ENCODE data around the gene TVP23B.
"Not testable (repeated sequence)": the region's sequence is repeated elsewhere in the genome, so short reads cannot be mapped to it uniquely, and the experiment has no call there.

Gene TVP23B

DNA sequence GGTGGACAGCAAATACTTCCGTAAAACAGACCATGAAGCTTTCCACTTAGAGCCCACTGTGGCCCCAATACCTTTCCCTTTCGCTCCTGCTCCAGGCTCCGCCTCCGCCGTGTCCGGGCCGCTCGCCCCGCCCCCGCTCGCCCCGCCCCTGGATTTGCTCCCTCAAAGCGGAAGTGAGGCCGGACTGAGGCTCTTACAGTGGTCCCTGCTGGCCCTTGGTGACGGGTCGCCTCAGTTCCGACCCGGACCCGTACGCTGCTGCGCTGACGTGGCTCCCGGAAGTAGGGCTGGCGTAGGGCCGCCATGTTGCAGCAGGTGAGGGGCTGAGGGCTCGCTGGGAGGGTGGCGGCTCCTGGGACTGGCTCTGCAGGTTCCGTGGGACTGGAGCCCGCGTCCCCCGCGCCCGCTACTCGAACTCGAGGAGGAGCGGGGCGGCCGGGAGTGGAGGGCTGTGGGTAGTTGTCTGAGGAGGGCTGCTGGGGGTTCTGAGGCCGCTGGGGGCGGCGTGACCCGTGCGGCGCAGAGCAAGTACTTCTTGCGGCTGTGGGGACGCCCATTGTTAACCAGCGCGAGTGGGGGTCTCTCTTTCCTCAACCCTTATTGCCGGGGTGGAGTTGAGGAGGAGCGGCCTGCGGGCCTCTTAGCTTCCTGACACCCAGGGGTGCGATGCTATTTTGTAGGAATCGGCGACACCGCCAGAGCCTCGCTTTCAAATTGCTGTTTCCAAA lies at the start of gene TVP23B:
TSS of gene TVP23B (plus strand) at position 193 of the 728 bp plus-strand sequence. CDS start at position 304, 111 bp downstream.
- peak within 1 kb of the TSS; percentile 75 for H3K9ac ChIP-seq
- H3K27ac ChIP-seq: peak within 1 kb of the TSS; percentile 75
- not testable (repeated sequence) for H3K9me3 ChIP-seq

DNA sequence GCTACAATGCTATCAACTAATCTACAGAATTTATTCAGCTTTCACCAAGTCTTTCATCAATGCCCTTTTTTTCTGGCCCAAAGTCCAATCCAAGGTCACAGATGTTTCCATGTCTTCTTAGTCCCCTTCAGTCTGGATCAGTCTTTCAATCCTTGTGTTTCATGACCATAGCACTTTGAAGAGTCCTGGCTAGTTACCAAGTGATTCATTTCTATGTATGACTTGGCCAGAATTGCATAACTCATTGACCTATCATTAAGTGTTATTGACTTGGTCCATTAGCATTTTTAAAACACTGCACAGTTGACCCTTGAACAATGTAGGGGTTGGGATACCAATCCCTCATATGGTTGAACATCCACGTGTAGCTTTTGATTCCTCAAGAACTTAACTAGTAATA lies 48.5 kb upstream of the TVP23B start:
- H3K27me3 ChIP-seq, H3K36me3 ChIP-seq, H4K20me1 ChIP-seq, H3K9ac ChIP-seq, H3K9me3 ChIP-seq, H3K27ac ChIP-seq, H3K4me2 ChIP-seq, H3K4me1 ChIP-seq, H3K4me3 ChIP-seq: not testable (repeated sequence)

More for the DNA sequence above, at the start of gene TVP23B:
- H3K4me3 ChIP-seq: peak within 1 kb of the TSS; percentile 70
- not testable (repeated sequence) for H4K20me1 ChIP-seq, H3K36me3 ChIP-seq, H3K27me3 ChIP-seq, H3K4me1 ChIP-seq
- H3K4me2 ChIP-seq: peak within 1 kb of the TSS; percentile 56

DNA sequence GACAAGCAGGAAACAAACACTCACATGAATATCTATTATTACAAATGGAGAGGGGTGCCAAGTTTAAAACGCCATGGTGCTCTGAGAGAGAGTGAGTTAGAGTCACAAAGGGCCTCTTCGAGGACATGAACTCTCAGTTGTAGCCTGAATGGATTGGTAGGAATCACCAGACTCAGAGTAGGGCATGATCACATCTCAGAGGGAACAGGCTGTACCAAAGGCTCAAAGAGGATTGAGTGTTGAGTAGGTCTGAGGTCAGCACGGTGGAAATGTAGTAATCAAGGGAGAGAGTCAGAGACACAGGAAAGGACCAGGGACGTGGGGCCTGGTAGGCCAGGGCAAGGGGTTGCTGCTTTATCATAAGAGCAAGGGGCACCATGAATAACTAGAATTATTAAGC lies 47.6 kb upstream of the TVP23B start:
- H3K27me3 ChIP-seq, H3K4me1 ChIP-seq, H3K27ac ChIP-seq, H4K20me1 ChIP-seq, H3K4me2 ChIP-seq, H3K9me3 ChIP-seq, H3K9ac ChIP-seq, H3K36me3 ChIP-seq, H3K4me3 ChIP-seq: not testable (repeated sequence)

DNA sequence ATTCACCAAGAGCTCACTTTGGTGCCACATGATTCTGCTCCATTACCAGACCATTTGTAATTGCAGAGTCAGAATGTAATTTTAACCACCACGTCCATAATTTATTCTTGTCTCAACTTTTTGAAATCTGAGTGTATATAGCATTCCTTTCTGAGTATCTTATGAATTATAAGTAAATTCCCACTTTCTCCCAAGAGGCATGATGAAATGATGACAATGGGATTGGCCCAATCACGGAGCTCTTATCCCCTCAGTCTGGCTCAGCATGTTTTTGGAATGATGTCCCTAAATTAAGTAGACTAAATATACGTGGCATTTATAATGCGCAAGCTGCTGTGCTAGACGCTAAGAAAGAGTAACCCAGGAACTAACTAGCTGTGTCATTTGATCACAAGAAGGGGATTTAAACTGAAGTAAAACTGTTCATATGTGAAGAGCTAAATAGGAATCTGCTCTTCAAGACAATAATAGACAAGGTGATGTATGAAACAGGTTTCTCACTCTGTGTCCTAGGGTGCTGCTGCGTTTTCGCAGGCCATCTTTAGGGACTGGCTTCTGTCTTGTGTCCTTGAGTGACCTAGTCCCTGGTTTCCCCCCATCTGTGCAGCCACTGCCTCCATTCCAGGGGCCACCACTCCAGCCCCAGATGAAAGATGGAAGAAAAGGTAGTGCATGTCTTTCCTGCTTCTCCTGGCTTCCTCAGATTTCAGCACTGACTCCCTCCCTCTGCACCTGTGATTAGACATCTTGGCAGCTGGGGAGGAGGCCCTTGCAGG lies 41.2 kb upstream of the TVP23B start:
- H3K4me1 ChIP-seq, H3K4me2 ChIP-seq, H3K4me3 ChIP-seq, H4K20me1 ChIP-seq, H3K36me3 ChIP-seq, H3K27me3 ChIP-seq, H3K27ac ChIP-seq, H3K9ac ChIP-seq, H3K9me3 ChIP-seq: not testable (repeated sequence)

DNA sequence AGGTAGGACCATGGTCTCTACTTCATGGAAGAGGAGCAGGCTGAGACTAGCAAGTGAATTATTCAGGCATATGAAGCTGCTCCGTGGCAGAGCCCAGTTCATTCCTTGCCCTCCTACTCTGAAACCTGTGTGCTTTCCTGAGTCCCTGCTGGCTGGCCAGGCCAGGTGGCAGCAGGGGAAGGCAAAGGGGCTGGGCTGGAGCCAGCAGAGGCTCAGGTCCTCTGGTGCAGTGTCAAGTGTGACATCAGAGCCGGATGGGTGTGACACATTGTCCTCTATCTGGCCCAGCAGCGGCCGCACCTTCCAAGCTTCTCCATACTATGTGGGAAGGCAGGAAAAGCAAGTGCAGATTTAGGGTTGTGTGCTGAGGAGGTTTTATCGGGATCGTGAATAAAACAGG lies 39.8 kb upstream of the TVP23B start:
- H4K20me1 ChIP-seq, H3K4me2 ChIP-seq, H3K27ac ChIP-seq, H3K27me3 ChIP-seq, H3K9ac ChIP-seq, H3K4me1 ChIP-seq, H3K9me3 ChIP-seq, H3K36me3 ChIP-seq, H3K4me3 ChIP-seq: not testable (repeated sequence)

DNA sequence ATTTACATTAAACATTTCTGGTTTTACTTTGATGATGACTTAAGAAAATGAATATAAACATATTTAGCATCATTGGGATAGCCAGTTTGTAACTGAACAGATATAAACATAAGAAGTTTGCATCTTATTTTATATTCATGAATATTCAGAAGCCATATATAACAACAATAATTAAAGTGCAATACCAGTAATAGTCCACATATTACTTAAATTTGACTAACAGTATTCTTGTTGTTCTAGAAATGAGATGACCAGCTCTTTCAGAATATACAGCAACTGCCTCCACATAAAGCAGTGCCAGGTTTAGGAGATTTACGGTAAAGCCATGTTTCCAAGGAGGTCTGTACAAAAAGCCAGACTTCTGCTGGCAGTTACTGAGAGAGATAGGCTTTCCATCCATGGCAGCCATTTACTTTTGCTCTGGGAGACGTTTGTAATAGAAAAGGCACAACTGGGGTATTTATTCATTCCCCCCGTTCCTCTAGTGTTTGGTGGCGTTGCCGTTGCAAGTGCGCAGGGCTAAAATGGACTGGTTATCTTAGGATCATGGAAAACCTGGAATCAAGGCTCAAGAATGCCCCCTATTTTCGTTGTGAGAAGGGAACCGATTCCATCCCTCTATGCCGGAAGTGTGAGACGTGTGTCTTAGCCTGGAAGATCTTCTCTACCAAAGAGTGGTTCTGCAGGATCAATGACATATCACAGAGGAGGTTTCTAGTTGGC lies 37.1 kb upstream of the TVP23B start, which contains the start of gene FBXW10:
TSS of gene FBXW10 (plus strand) at position 356 of the 723 bp plus-strand sequence. CDS start at position 547, 191 bp downstream.
- H3K27me3 ChIP-seq, H4K20me1 ChIP-seq, H3K4me1 ChIP-seq, H3K9ac ChIP-seq, H3K9me3 ChIP-seq, H3K4me2 ChIP-seq, H3K36me3 ChIP-seq, H3K4me3 ChIP-seq, H3K27ac ChIP-seq: not testable (repeated sequence)

DNA sequence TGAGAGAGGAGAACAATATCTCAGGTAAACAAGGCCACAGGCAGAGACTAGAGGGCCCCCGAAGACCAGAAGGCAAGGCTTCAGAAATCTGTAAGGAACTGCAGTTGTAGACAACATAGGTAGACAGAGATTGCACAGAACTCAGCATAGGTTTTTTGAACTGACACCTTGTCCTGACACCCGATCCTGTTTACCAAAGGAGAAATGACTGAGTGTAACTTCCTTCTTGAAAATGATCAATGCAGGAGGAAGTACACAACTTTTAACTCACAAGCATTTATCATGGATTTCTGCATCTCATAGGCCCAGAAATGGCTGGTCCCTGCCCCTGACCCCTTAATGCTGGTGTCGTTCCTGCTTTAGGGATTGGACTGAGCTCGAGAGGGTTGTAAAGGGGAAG lies 36.3 kb upstream of the TVP23B start:
- H3K9me3 ChIP-seq, H4K20me1 ChIP-seq, H3K27ac ChIP-seq, H3K4me1 ChIP-seq, H3K4me2 ChIP-seq, H3K4me3 ChIP-seq, H3K27me3 ChIP-seq, H3K36me3 ChIP-seq, H3K9ac ChIP-seq: not testable (repeated sequence)

DNA sequence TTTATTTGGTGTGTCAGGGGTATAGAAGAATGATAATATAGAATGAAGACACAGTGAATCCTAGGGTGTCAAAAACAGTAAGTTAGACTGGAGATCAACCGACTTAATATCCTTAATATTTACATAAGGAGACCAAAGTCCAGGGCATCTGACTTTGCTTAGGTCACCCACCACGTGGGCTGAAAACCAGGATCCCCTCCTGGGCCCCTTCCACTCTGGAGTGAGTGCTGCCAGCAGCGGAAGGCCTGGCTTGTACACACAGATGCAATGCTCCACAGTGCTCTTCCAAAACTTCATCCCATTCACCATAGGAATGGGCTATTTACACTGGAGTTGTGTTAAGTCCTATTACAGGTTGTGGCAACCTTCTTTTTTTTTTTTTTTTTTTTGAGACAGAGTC lies 34.4 kb upstream of the TVP23B start:
- not testable (repeated sequence) for H3K9ac ChIP-seq, H3K27ac ChIP-seq, H3K4me2 ChIP-seq, H3K4me3 ChIP-seq, H4K20me1 ChIP-seq, H3K27me3 ChIP-seq, H3K9me3 ChIP-seq, H3K4me1 ChIP-seq, H3K36me3 ChIP-seq

DNA sequence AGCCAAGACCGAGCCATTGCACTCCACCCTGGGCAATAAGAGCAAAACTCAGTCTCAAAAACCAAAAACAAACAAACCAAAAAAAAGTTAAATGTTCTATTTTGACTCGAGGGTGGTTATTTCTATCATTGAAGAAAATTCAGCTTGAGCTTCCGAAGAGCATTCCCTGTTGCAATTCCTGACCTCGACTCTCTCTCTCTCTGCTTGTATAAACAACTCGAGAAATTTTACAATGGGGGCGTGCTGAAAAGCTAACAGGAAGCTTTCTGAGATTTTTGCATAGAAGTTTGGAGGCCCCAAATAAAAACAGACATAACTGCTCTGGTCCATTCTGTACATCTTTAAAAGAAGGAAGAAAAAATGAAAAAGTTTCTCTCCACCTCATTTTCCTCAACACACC lies 33.5 kb upstream of the TVP23B start:
- H3K4me1 ChIP-seq, H3K4me3 ChIP-seq, H3K9ac ChIP-seq, H3K4me2 ChIP-seq, H3K36me3 ChIP-seq, H3K27ac ChIP-seq, H4K20me1 ChIP-seq, H3K9me3 ChIP-seq, H3K27me3 ChIP-seq: not testable (repeated sequence)

DNA sequence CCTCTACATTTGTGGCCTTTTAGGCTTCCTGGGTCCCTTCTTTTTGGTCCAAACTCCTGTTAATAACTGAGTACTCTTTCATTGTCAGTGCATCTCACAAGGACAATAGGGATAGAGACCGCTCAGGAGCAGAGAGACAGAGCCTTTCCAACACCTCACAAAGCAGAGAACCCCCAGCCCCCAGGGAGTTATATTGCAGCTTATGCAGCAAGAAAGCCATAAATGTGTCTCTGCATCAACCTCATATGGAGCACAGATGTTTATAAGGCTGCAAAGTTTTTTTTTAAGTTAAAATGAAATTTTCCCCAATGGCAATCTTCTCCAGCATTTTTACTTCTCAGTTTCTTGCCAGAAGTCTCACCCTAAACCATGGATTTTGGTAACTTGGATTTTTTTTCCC lies 30.7 kb upstream of the TVP23B start:
- H3K36me3 ChIP-seq, H3K4me3 ChIP-seq, H3K27ac ChIP-seq, H4K20me1 ChIP-seq, H3K9me3 ChIP-seq, H3K4me2 ChIP-seq, H3K4me1 ChIP-seq, H3K27me3 ChIP-seq, H3K9ac ChIP-seq: not testable (repeated sequence)

DNA sequence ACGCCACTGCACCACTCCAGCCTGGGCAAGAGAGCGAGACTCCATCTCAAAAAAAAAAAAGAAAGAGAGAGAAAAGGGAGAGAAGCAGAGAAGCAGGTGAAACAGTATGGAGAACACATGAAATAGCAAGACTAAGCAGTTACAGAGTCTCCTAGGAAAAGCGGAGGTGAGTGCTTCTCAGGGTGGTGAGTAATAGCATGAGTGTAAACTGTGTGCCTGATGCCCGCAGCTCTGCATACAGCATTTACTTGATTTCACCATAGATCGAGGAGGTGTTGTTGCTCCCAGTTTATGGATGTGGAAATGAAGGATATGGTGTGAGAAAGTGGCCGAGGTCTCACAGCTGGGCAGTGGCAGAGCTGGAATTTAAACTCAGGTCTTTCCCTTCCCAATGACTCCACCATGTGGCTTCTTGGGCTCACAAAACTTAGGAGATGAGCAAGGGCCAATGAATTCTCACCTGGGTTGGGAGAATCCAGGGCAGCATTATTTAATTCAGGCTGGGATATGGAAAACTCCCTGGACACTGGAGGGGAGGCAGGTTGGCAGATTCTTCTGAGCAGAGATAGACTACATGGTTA lies 27.1 kb upstream of the TVP23B start:
- H4K20me1 ChIP-seq, H3K9me3 ChIP-seq, H3K9ac ChIP-seq, H3K4me2 ChIP-seq, H3K4me3 ChIP-seq, H3K27me3 ChIP-seq, H3K36me3 ChIP-seq, H3K4me1 ChIP-seq, H3K27ac ChIP-seq: not testable (repeated sequence)

DNA sequence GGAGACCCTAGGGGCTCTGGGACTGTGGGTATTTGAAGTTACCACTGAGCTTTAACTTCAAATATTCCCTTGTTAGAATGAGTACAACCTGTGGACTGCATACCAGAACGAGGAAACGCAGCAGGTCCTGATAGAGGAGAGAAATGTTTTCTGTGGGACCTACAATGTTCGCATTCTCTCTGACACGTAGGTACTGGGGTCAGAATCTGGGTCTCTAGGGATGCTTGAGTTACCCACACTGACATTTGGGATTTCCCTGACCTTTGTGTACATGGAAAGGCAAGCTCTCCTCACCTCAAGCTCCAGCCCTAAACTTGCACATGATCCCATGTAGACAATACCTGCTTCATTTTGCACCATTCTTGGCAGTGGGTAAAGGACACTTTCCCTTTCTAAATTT lies 25.0 kb upstream of the TVP23B start:
- not testable (repeated sequence) for H3K4me2 ChIP-seq, H3K36me3 ChIP-seq, H3K4me3 ChIP-seq, H3K27me3 ChIP-seq, H3K4me1 ChIP-seq, H4K20me1 ChIP-seq, H3K27ac ChIP-seq, H3K9ac ChIP-seq, H3K9me3 ChIP-seq

DNA sequence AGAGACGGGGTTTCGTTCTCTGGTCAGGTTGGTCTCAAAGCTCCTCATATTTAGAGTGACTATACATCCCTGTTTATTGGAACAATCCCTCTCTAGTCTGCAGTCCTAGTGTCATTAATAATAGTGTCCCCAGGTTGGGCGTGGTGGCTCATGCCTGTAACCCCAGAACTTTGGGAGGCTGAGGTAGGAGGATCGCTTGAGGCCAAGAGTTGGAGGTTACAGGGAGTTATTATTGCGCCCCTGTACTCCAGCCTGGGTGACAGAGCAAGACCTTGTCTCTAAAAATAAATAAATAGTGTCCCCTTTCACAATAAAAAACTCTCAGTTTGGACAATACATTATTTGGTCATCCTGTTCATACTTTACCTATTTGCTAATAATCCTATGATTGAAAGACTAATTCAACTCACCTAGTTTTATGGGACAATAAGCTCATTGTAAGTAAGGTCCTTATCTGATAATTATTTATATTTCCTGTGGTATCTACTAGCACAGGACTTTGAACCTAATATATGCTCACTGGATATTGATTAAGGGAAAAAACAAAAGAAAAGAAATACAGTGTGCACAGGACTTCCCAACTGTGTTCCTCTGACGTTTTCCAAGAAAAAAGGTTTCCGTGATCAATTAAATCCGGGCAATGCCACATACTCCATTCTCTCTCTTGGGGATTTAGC lies 23.5 kb upstream of the TVP23B start:
- not testable (repeated sequence) for H3K27me3 ChIP-seq, H4K20me1 ChIP-seq, H3K4me1 ChIP-seq, H3K9ac ChIP-seq, H3K36me3 ChIP-seq, H3K9me3 ChIP-seq, H3K27ac ChIP-seq, H3K4me2 ChIP-seq, H3K4me3 ChIP-seq

DNA sequence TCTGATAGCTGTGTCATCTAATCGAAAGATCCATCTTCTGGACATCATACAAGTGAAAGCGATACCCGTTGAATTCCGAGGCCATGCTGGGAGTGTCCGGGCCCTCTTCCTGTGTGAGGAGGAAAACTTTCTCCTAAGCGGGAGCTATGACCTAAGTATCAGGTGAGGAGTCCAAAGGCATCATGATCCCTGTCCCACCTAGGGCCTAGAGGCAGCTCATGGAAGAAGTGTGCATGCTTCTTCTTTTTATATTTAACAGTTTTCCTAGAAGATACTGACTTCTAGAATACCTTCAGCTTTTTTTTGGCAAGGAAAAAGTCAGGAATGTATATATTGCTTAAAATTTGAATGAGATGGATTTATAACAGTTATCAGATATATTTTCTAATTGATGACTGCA lies 22.6 kb upstream of the TVP23B start:
- not testable (repeated sequence) for H3K4me1 ChIP-seq, H4K20me1 ChIP-seq, H3K27me3 ChIP-seq, H3K27ac ChIP-seq, H3K4me3 ChIP-seq, H3K4me2 ChIP-seq, H3K9ac ChIP-seq, H3K36me3 ChIP-seq, H3K9me3 ChIP-seq

All from BLaER1 (cell line).